NCI-H2227 (cell line): ENCODE results near the gene HAGH.

Source experiments
- DNase-seq: peaks from one replicate; lab custom pipeline; 2025; ENCODE audit not compliant: unreplicated experiment; lab: John Stamatoyannopoulos, UW

HAGH gene

DNA sequence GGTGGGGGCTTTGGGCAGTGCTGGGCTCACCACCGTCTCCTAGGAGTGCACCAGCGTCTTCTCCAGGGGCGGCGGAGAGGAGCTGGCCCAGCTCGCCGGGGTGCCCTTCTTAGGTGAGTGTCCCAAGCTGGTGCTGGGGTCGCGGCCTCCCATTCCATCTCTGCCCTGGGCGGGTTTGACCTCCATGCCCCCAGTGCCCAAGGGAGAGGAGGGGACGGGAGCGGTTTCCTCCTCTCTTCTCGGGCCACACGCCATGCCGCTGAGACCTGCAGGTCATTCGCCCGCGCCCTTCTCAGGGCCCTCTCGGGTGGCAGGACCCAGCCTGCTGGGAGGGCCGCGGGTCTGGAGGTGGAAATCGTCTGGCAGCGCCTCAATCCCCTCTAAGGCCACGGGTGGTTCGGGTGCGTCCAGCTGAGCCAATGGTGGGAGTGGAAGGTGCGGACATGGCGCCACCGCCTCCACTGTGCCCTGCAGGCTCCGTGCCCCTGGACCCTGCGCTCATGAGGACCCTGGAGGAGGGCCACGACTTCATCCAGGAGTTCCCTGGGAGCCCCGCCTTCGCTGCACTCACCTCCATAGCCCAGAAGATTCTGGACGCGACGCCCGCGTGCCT lies 38.4 kb downstream of the HAGH start:
- DNase-seq, result no peak

DNA sequence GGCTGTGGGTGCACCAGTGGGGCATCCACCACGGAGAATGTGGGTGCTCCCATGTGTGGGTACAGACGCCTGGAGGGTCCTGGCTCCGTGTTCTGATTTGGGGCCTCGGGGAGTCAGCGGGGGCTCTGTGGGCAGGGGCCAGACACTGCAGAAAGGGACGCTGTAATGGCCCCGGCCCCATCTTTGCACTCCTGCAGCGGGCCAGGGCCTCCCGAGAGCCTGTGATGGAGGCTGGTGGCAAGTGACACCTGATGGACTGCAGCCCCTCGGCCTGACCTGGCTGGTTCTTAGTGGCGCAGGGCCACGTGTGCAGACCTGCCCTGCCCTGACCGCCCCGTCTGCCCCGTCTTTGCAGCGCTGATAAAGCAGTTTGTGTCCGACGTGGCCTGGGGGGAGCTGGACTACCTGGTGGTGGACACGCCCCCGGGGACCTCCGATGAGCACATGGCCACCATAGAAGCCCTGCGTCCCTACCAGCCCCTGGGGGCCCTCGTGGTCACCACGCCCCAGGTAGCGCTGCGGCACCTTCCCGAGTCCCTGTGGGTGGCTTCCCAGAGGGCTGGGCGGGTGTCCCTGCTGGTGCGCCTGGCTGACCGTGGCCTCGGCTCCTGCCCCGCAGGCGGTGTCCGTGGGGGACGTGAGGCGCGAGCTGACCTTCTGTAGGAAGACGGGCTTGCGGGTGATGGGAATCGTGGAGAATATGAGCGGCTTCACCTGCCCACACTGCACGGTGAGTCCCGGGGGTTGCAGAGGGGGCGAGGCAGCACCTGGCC lies 39.1 kb downstream of the HAGH start:
- DNase-seq, result no peak

DNA sequence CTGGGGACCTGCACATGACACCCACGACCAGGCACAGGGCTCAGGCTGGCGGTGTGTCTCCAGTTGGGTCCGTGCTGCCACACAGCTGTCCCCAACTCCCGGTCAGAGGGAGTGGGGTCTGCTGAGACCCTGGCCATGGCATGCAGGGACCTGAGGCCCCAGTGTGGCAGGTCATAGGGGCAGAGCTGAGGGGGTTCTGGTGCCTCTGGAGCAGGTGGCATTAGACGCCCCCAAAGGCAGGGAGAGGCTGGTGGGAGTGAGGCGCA lies 39.6 kb downstream of the HAGH start:
- DNase-seq, result no peak

DNA sequence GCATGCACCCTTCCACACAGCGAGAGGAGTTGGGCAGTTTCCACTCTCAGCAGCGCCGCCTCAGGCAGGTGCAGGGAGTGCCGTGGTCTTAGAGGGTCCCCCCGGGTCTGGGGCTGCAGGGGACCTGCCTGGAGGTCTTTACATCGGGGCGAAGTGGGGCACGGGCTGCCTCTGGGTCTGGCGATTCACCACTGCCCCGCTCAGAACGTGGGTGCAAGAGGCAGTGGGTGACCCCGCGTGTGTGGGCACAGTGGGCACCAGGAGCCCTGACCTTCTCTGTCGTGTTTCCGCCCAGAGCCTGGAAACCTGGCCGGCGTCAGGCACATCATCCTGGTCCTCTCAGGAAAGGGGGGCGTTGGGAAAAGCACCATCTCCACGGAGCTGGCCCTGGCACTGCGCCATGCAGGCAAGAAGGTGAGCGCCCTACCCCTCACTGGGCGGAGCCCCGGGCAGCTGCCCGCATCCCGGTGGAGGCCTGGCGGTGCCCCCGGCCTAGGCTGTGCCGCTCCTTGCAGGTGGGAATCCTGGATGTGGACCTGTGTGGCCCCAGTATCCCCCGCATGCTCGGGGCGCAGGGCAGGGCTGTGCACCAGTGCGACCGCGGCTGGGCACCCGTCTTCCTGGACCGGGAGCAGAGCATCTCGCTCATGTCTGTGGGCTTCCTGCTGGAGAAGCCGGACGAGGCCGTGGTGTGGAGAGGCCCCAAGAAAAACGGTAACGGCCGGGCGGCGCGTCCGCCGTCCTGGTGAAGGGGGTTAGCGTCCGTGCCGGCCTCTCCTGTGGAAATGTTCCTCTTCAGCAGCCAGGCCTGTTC lies 40.2 kb downstream of the HAGH start:
- no peak for DNase-seq

DNA sequence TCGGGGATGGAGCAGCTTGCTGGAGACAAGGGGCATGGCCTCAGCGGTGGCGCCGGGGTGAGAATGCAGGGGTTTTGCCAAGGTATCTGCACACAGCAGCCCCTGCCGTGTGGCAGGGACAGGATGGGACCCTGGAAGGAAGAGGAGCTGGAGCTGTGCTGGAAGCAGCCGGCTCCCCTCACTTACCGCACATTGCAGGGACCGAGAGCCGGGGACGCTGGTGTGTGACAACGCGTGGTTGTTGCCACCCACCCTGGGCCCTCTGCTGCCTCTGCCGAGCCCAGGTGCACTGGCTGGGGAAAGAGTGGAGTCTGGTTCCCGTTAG lies 40.8 kb downstream of the HAGH start:
- no peak for DNase-seq

DNA sequence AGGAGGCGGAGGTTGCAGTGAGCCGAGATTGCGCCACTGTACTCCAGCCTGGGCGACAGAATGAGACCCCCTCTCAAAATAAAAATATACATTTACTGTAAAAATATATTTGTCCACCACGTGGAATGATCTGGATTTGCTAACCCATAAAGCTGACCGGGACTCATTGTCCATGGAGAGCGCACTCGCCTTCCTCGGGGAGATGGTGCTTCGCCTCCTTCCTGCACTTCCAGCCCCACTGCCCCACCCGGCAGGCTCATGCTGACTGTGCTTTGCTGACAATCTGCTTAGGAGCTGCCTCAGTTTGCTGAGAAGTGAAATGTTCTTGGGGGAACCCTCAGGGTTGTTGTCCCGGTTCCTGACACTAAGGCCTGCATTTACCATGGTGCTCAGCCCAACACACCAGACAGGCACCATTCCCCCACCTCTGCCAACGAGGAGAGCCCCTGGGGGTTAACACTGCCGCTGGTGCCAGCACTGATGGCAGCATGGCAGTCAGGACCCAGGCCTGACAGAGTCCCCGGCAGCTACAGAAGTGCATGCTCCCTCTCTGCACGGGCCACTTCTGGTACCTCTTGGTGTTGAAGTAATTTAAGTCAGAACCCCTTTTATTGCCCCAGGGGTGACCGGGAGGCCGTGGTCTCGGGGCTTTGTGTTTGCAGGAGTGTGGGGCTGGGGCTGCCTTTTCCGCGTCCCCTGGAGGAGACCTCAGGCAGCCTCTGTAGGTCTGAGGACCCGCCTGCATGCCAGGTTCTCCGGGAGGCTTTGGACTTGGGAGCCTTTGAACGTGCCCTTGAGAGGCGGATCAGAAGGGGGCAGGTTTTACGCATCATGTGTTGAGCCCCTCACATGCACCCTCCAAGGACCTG lies 41.4 kb downstream of the HAGH start:
- DNase-seq, result no peak

DNA sequence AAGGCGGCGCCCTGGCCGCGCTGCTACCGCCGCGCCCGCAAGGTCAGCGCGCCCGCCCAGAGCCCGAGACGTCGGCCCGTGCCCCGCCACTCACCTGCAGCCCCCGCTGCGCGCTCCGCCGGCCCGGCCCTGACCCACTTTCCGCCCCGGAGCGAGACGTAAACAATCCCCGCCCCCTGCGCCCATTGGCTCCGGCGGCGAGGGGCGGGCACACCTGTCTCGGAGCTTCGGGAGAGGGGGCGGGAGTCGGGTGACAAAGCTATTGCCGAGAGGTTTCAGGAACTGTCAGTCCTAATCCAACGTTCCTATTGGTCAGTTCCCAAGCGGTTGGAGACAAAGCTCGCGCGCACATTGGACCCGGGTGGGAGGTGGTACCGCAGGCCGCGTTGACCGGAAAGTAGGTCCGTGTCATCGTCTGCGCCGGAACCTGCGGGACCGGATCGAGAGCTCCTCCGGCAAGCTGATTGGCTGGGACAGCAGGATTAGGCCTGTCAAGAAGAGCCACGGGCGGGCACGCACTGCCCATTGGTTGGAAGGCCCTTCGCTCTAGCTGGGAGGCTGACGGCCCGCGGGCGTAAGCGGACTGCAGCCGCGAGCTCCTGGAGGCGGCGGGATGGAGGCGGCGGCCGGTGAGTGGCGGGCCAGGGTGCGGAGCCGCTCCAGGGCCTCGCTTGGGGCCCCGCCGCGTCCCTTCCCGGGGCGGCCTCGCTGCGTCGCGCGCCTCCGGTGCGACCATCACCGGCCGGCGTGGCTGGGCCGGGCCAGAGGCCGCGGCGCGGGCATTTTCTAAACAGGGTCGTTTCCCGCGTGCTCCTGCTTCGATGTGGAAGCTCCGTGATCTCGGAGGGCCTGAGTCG lies 44.0 kb downstream of the HAGH start, which contains the start of the genes NUBP2 and SPSB3:
NUBP2 (plus strand) TSS at position 553 of the 857 bp plus-strand sequence; CDS start at position 614, 61 bp downstream.
SPSB3 (minus strand) TSS at position 164 of the 857 bp plus-strand sequence. CDS start 1,088 bp downstream, outside the sequence.
- DNase-seq, result peak; percentile 100

DNA sequence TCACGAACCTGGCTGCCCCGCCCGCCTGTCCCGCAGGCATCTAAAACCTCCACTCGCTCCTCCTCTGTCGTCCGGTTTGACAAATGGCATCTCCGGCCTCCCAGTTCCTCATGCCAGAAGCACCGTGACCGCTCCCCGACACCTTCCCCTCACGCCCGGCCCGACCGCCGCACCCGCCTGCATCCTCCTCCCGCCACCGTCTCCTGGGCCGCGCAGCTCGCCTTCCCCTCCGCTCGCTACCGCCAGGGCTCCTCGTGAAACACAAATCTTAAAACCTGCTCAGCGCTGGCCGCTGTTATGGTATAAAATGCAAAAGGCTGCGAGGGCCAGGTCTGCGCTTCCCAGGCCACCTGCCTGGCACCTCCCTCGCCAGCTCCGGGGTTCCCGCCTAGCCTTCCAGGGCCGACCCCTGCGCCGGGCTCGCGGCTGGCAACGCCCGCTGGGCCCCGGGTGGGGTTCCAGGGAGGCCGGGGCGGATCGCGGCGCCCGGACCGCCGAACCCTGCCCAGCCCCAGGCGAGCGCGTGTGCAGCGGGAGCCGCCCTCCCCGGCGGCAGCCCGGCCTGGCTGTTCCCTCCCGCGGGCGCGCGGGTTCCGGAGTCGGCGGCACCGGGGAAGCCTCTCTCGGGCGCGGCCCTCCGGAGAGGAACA lies 44.7 kb downstream of the HAGH start:
- DNase-seq, result peak; percentile 67

DNA sequence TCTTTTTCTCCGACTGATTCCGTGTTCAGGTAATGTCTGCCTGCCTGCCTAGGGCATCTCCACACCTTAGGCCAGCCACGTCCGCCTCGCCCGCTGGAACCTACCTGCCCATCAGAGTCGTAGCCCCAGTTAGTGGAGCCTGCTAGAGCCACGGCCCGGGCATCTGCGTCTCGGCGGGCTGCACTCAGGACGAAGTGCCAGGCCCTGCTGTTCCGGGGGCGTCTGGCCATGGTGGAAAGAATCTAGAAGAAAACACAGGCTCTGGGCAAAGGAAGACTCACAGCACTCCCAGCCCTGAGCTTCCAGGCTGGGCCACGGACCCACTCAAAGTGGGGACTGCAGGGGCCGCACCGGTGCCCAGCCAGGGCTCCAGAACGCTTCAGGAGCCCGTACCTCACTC lies 45.4 kb downstream of the HAGH start:
- no peak for DNase-seq

DNA sequence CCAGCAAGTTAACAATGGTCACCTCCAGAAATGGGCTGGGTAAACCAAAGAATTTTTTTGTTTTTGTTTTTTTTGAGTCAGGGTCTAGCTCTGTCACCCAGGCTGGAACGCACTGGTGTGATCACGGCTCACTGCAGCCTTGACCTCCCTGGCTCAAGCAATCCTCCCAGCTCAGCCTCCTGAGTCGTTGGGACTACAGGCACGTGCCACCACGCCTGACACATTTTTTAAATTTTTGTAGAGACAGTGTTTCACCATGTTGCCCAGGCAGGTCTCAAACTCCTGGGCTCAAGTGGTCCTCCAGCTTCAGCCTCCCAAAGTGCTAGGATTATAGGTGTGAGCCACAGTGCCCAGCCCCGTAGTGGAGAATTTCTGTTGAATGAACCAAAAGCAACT lies 46.0 kb downstream of the HAGH start:
- DNase-seq, result no peak

DNA sequence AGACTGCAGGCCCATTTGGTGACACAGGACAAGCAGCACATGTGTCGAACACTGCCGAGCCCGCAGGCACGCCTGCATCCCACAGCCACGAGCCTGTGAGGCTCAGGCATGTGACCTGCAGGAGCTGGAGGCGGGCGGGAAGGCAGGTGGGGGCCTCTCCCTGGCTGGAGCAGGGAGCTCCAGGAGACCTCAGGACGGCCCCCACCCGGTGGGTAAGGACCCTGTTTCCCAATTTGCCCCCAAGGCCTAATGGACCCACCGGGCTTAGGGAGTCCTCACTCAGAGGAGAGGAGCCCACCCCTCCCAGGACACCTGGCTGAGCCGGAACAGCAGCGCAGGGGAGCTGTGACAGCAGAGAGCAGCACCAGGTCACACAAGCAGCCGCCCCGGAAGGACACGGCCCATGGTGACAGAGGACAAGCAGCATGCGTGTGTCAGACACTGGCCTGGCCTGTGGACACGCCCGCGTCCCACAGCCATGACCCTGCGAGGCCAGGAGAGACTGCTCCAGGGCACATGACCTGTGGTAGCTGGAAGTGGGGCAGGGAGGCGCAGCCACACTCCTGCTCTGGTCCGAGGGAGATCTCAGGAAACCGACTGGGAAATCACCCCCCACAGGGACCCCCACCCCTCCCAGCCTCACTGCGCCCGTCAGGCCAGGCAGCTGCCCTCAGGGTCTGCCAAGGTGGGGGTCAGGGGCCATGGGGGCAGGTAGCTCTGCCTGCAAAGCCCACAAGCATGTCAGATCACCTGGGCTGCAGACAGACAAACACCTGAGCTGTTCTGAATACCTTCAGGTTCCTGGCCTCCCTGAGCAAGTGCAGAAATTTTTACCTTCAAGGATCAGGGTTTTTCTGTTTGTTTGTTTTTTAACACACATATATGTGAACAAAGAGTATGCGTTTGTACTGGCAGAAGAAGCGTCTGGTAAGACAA lies 46.6 kb downstream of the HAGH start:
- no peak for DNase-seq

DNA sequence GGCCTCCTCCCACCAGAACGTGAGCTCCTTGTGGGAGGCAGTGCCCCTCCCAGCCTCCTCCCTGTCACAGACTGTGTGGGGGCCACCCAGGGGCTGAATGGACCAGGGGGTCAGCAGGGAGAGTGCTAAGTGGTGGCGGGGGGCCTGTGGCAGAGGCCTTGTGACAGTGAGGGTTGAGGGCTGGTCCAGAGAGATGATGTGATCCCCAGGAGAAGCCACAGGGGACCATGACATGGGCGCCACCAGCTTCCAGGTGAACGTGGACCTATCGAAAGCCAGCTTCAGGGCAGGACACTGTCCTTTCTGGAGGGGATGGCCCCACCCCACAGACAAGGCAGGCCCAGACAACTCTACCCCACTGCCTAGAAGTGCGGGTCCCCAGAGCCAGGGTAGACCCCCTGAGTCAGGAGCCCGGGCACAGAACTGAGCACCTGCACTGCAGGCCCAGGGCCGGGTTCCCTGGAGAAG lies 47.4 kb downstream of the HAGH start:
- DNase-seq, result no peak

DNA sequence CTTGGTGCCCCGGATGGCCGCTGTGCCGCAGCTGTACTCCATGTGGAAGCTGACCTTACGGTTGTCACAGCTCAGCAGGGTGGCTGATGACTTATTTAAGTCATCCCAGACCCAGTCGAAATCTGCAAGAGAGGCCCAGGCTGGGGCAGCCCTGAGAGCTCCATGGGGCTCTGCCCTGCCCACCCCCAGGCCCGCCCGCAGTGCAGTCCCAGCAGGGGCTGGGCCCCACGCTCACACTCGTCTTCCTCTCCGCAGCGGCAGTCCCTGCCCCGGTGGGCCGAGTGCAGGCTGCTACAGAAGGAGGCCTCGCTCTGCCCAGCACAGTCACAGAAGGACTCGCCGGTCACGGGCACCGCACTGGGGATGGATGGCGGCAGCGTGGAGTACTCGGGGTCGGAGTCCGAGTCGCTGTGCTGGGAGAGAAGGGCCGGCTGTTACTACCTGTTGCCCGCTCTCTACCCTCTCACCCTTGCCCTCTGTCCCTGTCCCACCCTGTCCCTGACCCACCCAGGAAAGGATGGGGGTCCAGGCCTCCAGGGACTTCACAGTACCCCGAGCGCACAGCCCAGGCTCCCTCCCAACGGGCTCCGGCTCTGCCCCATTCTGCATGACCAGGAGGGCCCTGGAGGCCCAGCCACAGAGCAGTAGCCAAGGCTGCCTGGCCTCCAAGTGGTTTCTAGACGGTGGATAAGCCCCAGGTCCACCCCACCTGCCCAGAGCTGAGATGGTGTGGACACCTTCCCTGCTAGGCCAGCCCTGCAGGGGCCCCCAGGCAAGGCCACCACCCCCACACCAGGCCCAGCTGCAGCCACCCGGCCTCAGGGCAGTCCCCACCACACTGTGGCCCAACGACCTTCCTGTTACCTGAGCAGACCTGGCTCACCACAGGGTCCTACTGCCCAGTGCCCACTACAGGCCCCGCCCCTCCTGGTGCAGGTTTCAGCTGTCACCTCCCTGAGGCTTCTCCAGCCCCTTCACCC lies 48.1 kb downstream of the HAGH start:
- DNase-seq, result no peak

DNA sequence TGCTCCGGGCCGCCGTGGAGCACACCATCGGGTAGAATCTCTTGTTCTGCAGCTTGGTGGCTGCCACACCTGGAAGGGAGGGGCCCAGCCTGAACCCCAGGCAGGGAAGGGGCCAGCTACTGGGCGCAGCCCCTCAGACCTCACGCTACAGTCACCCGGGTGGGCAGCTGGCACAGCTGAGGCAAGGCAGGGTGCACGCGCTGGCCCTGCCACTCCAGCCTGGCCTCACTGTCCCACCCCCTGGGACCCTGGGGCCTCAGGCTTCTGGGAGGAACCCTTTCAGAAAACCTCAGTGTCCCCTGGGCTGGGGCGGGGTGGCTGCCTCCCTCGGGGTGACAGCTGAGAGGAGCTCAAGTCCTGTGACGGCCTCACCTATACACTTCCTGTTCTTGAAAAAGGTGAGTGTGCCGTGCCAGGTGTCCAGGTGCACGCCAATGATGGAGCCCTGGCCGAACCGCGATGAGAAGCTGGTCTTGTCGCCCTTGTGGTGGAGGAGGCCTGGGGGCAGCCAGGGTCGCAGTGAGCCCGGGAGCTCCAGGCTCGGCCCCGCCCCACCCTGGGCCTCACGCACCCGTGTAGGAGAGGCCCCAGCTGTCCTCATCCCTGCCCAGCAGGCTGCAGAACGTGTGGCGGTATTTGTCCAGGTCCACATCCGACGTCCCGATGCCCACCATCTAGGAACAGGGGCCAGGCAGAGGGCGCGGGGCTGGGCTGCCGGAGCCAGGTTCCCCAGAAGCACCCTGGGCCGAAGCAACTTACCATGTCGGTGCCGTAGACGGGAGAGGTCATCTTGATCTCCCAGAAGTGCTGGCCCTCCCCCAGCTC lies 49.0 kb downstream of the HAGH start:
- no peak for DNase-seq

DNA sequence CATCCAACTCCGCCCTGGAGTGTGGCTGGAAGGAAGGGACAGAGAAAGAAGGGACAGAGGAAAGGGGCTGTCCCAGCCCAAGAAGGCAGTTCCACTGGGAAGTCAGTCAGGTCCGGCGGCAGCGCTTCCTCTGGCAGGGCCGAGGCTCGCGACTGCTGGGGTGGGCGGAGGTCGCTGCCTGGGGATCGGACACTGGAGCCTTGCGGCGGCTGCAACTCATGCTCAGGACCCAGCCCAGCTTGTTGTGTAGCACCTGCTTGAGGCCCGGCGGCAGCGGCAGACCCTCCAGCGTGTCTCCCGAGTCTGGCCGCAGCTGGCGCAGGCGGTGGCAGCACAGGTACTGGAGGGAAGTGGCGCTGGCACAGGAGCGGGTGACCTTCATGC lies 49.6 kb downstream of the HAGH start:
- no peak for DNase-seq

DNA sequence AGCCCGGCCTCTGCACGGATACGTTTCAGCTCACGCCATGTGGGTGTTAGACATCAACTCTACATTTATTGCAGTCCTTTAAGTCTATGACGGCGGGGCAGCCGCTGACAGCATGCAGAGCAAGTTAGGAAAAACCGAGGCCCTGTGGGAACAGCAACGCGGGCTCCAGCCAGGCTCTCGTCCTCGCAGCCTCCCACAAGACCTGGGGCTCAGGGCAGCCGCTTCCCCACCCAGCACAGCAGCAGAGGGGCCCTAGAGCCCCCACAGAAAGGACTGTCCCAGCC lies 50.0 kb downstream of the HAGH start:
- no peak for DNase-seq
